NOMO-1 (cell line): ENCODE data around the gene QRICH2.
"Not testable (repeated sequence)": the region's sequence is repeated elsewhere in the genome, so short reads cannot be mapped to it uniquely, and the experiment has no call there.

Experiments used
- DNase-seq, 2 experiments: peaks; one replicate each; lab custom pipeline; 2025; ENCODE audit not compliant: unreplicated experiment in 2 of 2; lab: John Stamatoyannopoulos, UW

QRICH2 gene

DNA sequence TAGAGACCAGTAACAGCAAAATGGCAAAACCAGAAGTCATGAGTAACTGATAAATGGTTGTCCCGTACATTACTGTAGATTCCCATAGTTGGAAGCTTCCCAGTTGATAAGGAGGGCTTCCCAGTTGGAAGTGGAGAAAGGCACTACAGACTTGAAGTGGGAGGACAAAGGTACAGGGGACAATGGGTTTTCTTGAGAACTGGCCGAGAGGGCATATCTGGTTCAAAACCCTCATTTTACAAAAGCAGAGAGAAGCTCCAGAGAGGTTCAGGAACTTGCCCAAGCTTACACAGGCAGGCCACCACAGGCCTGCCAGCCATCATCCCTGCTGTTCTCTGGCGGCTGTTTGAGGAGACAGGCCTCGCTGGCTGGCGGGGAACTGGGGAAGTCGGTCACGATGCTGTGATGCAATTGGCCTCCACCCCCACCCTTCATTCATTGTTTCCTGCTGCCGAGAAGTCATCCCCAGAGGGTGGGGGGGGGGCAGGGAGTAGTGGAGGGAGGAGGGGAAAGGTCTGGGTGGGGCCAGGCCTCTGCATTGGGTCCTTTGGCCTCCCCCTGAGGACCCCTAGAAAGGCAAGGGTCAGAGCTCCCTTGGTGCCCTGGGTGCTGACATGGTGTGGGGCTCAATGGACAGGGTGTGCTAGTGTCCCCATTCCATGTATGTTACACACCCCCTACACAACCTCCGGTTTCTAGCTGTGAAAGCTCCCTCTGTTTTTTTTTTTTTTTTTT lies 39.9 kb downstream of the QRICH2 start:
- peak; percentile 81 to 88 for DNase-seq

DNA sequence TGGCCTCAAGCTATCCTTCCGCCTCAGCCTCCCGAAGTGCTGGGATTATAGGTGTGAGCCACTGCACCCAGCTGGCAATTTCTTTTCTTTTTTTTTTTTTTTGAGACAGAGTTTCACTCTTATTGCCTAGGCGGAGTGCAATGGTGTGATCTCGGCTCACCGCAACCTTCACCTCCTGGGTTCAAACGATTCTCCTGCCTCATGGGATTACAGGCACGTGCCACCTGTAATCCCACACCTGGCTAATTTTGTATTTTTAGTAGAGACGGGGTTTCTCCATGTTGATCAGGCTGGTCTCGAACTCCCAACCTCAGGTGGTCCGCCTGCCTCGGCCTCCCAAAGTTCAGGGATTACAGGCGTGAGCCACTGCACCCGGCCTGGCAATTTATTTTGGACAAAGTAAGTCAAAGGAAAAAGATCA lies 40.5 kb downstream of the QRICH2 start:
- DNase-seq: not testable (repeated sequence)

DNA sequence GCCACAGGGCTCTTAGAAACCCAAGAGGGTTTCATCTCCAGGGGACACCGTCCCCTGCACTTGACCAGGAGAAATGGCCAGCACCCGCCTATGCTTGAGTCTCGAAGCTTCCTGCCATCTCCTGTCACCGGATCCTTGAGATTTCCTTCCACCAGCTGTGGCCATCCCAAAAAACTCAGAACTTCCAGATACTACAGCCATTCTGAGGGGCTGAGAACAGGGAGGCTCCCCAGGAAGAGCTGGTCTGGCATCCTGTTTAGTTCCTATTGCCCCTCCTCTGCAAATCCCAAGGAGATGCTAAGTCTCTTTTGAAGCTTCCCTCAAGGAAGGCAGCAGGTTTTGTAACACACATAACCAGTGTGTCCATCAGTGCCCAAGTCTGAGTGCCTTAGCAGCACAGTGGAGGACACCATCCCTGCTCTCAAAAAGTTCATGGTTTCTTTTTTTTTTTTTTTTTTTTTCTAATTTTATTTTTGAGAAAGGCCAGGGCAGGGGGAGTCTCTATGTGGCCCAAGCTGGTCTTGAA lies 41.0 kb downstream of the QRICH2 start:
- peak in 1 of 2 experiments; percentile 0 for DNase-seq

DNA sequence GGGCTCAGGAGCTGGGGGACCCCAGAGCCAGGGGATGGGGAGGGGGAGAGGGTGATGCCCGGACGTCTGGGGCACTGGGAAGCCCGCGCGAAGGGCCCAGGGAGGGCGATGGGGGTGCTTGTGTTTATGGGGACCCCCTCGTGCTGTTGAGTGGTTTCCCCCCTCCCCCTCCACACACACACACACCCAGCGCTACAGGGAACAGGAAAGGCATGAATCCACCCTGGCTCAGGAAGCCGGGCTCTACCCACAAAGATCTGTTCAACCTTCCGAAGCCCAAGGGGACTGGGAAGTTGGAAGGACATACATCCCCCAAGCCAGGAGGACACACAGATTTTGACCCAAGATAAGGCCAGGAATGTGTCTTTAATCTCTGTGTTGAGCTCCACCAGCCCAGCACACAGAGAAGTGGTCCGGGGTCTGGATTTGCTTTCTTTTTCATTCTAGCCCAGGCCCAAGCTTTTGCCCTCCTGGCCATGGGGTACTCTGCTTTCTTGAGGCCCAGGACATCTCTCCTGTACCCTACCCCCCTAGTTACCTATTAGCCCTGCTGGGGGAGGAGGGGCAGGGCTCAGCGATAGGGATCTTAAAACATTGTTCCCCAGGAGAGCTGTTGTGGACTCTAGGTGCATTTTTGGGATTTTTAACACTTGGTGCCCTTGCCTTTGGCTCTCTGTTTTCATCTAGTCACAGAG lies 41.7 kb downstream of the QRICH2 start:
- DNase-seq: peak in 1 of 2 experiments; percentile 12

DNA sequence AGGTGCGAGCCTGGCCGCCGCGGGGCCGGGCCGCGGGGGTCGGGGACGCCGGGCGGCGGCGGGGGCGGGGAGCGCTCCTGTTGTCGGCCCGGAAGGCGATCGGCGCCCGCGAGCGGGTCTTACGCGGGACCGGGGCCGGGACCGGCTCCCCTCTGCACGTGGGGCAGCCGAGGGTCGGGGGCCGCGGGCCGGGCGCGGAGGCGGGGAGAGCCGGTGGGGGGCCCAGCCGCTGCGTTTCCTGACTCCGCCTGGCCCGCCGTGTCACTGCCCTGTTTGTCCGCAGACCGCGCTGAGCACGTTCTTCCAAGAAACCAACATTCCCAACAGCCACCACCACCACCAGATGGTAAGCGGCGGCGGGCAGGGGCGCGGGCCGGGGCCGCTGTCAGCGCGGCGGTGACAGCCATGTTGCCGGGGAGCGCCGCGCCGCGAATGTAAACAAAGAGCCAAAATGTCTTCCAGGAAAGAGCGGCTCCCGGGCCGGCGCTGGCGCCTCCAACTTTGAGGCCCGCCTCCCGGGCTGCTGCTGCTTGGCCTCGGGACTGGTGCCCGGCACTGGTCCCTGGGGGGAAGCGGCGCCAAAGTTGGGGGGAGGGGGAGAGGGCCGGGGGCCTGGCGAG lies 42.3 kb downstream of the QRICH2 start:
- peak; percentile 14 to 17 for DNase-seq

DNA sequence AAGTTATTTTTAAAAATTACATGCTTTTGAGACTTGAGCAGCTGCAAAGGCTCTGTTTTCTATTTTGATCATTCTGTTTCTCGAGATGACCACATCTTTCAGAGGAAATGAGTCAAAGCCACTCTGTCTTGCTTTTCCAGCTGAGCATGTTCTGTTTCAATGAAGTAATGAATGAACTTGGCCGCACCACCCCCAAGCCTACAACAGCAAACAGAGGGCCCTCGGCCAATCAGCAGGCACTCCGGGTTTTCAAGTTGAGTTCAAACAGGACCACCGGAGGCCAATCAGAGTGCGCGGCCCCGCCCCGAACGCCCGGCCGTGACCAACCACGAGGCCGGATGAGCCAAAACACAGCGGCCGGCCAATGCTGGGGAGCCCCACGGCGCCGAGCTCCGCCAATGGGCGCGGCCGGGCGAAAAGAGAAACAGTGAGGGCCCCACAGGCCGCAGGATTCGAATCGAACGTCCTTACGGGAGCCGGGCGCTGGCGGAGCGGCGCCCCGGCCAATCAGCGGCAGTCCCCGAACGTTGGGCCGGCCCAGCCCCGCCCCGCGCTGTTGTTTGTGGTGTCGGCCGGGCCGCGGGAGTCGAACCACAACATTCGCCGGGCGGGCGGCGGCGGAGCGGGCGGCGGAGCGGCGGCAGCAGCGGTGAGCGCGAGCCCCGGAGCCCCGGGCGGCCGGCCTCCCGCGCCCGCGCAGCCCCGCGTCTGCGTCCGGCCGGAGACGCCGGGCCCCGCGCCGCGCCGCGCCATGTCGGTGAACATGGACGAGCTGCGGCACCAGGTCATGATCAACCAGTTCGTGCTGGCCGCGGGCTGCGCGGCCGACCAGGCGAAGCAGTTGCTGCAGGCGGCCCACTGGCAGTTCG lies 43.1 kb downstream of the QRICH2 start, which contains the start of gene UBALD2:
Gene UBALD2 (plus strand): TSS at position 594 of the 869 bp plus-strand sequence. CDS start 158 bp downstream, at position 752.
- DNase-seq: peak; percentile 100

DNA sequence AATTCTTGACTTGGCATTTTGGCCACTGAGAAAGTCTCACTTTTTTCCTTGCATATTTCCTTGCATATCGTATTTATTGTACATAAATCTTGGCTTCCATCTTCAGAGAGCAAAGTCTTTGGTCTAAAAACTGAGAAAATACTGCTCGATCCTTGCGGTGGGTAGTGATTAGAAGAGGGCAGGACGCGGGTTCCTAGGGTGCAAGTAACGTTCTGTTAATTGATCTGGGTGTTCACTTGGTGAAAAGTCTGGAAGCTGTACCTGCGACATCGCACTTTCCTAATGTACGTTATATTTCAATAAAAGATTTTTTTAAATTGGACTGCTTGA lies 43.7 kb downstream of the QRICH2 start:
- DNase-seq: no peak

DNA sequence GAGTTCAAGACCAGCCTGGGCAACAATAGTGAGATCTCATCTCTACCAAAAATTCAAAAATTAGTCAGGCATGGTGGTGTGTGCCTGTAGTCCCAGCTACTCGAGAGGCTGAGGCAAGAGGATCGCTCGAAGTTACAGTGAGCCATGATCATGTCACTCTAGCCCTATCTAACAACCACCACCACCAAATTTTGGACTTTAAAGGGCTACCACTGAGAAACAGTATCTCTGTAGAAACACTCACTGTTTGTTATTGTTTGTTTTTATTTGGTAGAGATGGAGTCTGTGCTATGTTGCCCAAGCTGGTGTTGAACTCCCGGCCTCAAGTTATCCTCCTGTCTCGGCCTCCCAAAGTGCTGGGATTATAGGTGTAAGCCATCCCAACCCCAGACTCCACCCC lies 44.2 kb downstream of the QRICH2 start:
- DNase-seq: no peak

DNA sequence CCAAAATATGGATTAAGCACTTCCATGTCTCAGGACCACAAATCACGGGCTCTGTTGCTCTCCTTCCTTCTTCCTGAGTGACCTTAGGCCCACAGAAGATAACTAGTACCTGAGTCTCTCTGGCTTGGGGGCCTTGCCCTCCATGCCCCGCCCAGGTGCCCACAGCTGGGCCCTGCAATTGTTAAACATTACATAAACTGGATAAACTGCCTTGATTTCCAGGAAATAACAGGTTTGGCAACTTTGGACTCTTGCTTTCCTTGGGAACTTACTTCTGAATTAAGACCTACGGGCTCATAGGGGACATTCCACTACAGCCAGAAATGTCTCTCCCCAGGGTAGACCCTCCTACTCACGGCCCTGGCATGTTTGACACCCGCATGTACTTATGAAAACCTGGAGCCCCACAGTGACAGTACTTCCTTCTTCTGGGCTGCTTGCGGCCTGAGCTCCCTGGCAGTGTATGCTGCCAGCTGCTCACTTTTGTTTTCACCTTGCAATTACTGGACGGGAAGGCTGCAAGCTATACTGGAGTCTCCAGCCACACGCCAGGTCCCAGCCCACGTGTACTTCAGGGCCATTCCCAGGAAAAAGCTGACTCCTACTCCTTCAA lies 45.2 kb downstream of the QRICH2 start:
- DNase-seq: peak; percentile 78 to 82

DNA sequence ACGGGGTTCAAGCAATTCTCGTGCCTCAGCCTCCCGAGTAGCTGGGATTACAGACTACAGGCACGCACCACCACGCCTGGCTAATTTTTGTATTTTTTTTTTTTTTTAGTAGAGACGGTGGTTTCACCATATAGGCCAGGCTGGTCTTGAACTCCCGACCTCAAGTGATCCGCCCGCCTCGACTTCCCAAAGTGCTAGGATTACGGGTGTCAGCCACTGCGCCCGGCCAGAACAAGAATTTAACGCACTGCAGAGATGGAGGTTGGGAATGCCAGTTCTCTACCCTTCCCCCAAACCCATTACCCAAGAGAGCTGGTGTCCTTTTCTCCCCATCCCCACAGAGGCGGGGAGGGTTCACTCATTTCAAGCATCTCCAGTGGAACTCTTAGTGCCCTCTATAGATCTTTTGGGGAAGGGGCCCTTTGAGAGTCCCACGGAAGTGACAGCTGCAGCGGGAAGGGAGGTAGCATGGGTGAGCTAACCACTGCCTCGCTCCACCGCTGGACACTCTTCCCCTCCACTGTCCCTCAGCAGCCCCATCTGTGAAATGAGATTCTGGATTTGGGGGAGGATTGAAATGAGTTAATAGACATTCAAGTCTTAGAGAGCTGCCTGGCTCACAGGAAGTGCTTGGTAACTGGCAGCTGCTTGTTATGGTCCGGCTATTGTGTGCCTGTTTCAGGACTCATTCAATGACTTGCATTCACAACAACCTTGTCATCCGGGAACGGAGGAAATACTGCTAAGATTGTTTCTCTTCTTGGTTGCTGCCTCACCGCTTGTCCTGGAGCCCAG lies 46.5 kb downstream of the QRICH2 start:
- no peak for DNase-seq

DNA sequence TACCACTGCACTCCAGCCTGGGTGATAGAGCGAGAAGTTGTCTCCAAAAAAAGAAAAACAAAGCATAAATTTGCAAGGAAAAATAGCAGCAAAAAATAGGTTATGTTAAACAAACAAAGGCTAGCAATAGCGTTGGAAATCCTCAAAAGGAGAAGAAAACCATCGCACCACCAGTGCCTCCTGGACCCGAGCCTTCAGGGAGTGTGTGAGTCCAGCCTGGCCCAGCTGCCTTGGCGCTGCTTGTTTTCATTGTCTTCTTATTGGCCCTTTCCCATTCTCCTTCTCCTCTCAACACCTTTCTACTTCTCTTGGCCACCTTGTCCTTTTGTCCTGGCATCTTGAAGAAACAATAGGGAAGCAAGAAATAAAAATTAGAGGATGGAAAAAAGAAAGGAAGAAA lies 47.4 kb downstream of the QRICH2 start:
- DNase-seq: no peak

DNA sequence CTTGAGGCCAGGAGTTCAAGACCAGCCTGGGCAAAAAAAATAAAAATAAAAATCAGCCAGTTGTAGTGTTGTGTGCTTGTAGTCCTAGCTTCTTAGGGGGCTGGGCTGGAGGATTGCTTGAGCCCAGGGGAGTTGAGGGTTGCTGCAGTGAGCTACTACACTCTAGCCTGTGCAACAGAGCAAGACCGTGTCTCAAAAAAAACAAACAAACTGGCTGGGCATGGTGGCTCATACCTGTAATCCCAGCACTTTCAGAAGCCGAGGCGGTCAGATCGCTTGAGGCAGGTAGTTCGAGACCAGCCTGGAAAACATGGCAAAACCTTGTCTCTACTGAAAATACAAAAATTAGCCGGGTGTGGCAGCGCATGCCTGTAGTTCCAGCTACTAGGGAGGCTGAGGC lies 47.9 kb downstream of the QRICH2 start:
- no peak for DNase-seq

DNA sequence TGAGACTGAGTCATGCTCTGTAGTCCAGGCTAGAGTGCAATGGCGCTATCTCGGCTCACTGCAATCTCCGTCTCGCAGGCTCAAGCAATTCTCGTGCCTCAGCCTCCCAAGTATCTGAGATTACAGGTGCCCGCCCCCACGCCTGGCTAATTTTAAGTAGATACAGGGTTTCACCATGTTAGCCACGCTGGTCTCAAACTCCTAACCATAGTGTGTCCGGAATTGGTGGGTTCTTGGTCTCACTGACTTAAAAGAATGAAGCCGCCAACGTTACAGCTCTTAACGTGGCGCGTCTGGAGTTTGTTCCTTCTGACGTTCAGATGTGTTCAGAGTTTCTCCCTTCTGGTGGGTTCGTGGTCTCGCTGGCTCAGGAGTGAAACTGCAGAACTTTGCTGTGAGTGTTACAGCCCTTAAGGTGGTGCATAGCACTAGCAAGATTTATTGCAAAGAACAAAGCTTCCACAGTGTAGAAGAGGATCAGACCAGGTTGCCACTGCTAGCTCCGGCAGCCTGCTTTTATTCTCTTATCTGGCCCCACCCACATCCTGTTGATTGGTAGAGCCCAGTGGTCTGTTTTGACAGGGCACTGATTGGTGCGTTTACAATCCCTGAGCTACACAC lies 51.5 kb downstream of the QRICH2 start:
- not testable (repeated sequence) for DNase-seq

DNA sequence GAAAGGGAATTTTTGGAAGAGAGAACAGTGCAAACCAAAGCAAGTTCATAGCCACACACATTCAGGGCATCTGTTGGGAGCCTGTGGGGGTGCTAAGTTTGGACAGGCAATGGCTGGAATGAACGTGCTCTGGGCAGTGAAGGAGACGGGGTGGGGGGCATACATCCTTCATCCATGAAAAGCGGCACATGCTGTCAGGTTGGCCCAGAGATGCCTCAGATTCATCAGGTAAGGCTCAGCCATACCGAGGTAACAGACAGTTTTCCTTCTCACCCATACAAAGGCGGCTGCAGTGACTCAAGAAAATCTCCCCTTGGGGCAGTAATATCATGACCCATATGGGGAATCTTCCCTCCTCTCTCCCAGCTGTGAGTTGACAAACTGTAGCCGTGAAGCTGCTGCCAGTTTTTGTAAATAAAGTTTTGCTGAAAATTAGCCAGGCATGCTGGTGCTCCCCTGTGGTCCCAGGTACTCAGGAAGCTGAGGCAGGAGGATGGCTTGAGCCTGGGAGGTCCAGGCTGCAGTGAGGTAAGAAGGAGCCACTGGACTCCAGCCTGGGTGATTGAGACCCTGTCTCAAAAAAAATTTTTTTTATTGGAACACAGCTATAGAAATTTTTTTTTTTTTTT lies 52.2 kb downstream of the QRICH2 start:
- no peak for DNase-seq

DNA sequence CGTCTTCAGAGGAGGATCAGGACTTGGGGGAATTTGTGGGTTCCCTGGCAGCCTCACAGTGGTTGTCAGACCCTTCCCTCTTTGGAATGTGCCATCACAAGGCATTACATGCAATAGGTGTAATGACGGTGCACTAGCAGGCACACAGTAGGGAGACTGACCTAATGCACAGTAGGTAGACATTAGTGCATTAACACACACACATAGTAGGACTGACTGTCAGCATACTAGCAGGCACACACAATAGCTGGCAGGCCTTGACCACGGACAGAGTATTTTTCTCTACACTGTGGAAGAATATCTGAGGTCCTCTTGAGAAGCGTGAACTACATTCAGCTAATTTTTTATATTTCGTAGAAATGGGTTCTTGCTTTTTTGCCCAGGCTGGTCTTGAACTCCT lies 53.8 kb downstream of the QRICH2 start:
- DNase-seq: no peak

DNA sequence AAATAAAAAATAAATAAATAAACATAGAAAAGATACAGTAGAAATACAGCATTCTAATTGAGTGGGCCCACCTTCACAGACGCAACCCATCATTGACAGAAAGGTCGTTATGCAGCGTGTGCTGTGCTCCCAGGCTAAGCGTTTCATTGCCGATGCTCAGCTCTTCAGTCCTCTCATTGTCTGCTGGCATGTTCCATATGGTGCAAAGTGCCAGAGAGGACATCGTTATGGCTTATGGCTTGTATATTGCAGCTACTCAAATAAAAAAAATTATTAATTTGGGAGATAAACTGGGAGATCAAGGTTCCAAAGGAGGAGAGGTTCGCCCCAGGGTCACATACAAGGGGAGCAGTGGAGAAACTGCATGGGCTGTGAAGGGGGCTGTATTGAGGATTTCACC lies 54.2 kb downstream of the QRICH2 start:
- no peak for DNase-seq

DNA sequence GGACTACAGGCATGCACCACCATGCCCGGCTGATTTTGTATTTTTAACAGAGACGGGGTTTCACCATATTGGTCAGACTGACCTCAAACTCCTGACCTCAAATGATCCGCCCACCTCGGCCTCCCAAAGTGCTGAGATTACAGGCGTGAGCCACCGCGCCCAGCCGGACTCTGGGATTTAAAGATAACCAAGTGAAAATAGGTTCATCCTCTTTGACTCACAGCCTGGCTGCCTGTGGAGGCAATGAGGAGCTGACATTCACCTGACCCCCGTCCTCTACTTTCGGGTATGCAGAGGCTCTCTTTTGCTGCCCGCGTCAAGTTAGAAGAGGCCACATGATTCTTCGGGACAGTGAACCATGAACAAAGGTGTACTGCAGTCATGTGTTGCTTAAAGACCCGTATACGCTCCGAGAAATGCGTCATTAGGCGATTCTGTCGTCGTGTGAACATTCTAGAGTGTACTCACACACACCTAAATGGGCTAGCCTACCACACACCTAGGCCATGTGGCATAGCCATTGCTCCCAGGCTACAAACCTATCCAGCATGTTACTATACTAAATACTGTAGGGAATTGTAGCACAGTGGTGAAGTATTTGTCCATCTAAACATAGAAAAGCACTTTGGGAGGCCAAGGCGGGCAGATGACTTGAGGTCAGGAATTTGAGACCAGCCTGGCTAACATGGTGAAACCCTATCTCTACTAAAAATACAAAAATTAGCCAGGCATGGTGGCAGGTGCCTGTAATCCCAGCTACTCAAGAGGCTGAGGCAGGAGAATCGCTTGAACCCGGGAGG lies 54.9 kb downstream of the QRICH2 start:
- not testable (repeated sequence) for DNase-seq
